HepG2 (cell line): ENCODE results near the gene MTA1.

Experiments used
- CTCF ChIP-seq: sonication (generic); formaldehyde crosslinking; IDR thresholded peaks from 2 replicates; pipeline ENCODE4 v1.5.0; 2020; ENCODE audit warnings: mild to moderate bottlenecking, missing genetic modification reagents, moderate library complexity
- EZH2 ChIP-seq: conservative IDR thresholded peaks from 2 replicates; pipeline ENCODE4 v1.6.1; 2012; ENCODE audit warnings: mild to moderate bottlenecking, low read depth, low read length, moderate library complexity
- HOXA7 ChIP-seq: sonication (generic); formaldehyde crosslinking; IDR thresholded peaks from 2 replicates; pipeline ENCODE4 v1.8.1; 2022; ENCODE audit warnings: mild to moderate bottlenecking, missing genetic modification reagents, moderate library complexity
- MTA1 ChIP-seq: sonication (generic); formaldehyde crosslinking; IDR thresholded peaks from 2 replicates; pipeline ENCODE4 v1.4.0; 2020; ENCODE audit warnings: missing genetic modification reagents, mild to moderate bottlenecking, borderline replicate concordance
- TAF1 ChIP-seq: sonication (generic); formaldehyde crosslinking; IDR thresholded peaks from 2 replicates; pipeline ENCODE4 v1.4.0; 2020; ENCODE audit warnings: missing genetic modification reagents
- THAP7 ChIP-seq: sonication (generic); formaldehyde crosslinking; IDR thresholded peaks from 2 replicates; pipeline ENCODE4 v1.8.1; 2023; ENCODE audit warnings: mild to moderate bottlenecking, missing genetic modification reagents
- ZNF12 ChIP-seq: sonication (generic); formaldehyde crosslinking; IDR thresholded peaks from 2 replicates; pipeline ENCODE4 v1.5.0; 2020; ENCODE audit warnings: missing genetic modification reagents
- ZNF510 ChIP-seq: sonication (generic); formaldehyde crosslinking; IDR thresholded peaks from 2 replicates; pipeline ENCODE4 v1.4.0; 2020; ENCODE audit warnings: low read depth, mild to moderate bottlenecking, missing genetic modification reagents
- TF ChIP-seq, protein P1 (sequence below): fragments of 450-650 bp; IDR thresholded peaks from 2 replicates; pipeline ENCODE4 v1.6.1; 2017; ENCODE audit warnings: mild to moderate bottlenecking

GRCh38 chr14:105416671-105417070 lies 3.0 kb upstream of the MTA1 start:
- TF ChIP-seq EZH2: no peak
- no peak for TF ChIP-seq THAP7 (CRISPR knock-in tag)
- no peak for TF ChIP-seq HOXA7
- TF ChIP-seq TAF1: no peak
- TF ChIP-seq MTA1 (CRISPR knock-in tag): no peak
- TF ChIP-seq, protein P1, sequence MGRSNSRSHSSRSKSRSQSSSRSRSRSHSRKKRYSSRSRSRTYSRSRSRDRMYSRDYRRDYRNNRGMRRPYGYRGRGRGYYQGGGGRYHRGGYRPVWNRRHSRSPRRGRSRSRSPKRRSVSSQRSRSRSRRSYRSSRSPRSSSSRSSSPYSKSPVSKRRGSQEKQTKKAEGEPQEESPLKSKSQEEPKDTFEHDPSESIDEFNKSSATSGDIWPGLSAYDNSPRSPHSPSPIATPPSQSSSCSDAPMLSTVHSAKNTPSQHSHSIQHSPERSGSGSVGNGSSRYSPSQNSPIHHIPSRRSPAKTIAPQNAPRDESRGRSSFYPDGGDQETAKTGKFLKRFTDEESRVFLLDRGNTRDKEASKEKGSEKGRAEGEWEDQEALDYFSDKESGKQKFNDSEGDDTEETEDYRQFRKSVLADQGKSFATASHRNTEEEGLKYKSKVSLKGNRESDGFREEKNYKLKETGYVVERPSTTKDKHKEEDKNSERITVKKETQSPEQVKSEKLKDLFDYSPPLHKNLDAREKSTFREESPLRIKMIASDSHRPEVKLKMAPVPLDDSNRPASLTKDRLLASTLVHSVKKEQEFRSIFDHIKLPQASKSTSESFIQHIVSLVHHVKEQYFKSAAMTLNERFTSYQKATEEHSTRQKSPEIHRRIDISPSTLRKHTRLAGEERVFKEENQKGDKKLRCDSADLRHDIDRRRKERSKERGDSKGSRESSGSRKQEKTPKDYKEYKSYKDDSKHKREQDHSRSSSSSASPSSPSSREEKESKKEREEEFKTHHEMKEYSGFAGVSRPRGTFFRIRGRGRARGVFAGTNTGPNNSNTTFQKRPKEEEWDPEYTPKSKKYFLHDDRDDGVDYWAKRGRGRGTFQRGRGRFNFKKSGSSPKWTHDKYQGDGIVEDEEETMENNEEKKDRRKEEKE: no peak
- TF ChIP-seq ZNF12 (CRISPR knock-in tag): no peak
- TF ChIP-seq ZNF510 (CRISPR knock-in tag): no peak
- no peak for TF ChIP-seq CTCF
